ENCODE measurements around the gene ST7. TPM values are rescaled to one million over a fixed set of nuclear protein-coding genes. Genes with fewer than 3 reads are reported as not detected.

Gene ST7
- total and polyA plus RNA-seq, 2 donors (not counting 3 experiments of a cell fraction or from before 2014, with no cell fraction given) = 18.6 to 24.9 TPM

GRCh38 chr7:117110480-117111315 is 157.4 kb downstream of the ST7 start:
- Histone ChIP-seq H3K4me3 (replicated peaks in 1 of 3; ENCODE audit: insufficient read depth in 1 of 3, low read depth in 1 of 3, low read length in 3 of 3) (no peak overlapping the region), H3K9ac (replicated peaks; ENCODE audit: extremely low read depth, insufficient read depth, low read length) (no peak overlapping the region), H3K27ac (ENCODE audit: insufficient read depth, low read depth, low read length) (no peak overlapping the region), H2AFZ (ENCODE audit: low read depth, low read length) (no peak overlapping the region), H3K4me2 (ENCODE audit: insufficient read depth, low read length) (no peak overlapping the region), H3K9me3 (replicated peaks; ENCODE audit: control insufficient read depth, insufficient read depth, low read length) (no peaks in the 10 kb centered on the region), H3K36me3 (ENCODE audit: control insufficient read depth in 2 of 2, extremely low read depth in 1 of 2, insufficient read depth in 2 of 2, low read length in 2 of 2) (no peaks in the 10 kb centered on the region), H3K4me1 (ENCODE audit: control insufficient read depth, extremely low read depth, insufficient read depth, low read length) (peaks cover 12% of the 10 kb centered on the region), H4K20me1 (replicated peaks; ENCODE audit: control insufficient read depth, extremely low read depth, insufficient read depth, low read length) (no peaks in the 10 kb centered on the region), H3K79me2 (ENCODE audit: control insufficient read depth, insufficient read depth, low read length) (no peaks in the 10 kb centered on the region), H3K9me1 (replicated peaks; ENCODE audit: control insufficient read depth, extremely low read depth, insufficient read depth, low read length) (no peaks in the 10 kb centered on the region), H3K27me3 (ENCODE audit: control insufficient read depth in 2 of 2, insufficient read depth in 2 of 2, low read length in 2 of 2) (no peaks in the 10 kb centered on the region)
- POLR2A ChIA-PET = no interaction called here
- TF ChIP-seq POLR2A (IDR thresholded peaks at IDR 0.05; ENCODE audit: low read depth, low read length) = no peak
- no peak for TF ChIP-seq EZH2 (IDR thresholded peaks at IDR 0.05; ENCODE audit: borderline replicate concordance, low read depth, low read length, severe bottlenecking)
- no peak for TF ChIP-seq CTCF (IDR thresholded peaks at IDR 0.05; ENCODE audit: extremely low read depth in 1 of 2, insufficient read depth in 1 of 2, low read depth in 1 of 2, low read length in 2 of 2)
- no peak for TF ChIP-seq POLR2AphosphoS5 (IDR thresholded peaks at IDR 0.05; ENCODE audit: insufficient read depth, low read depth, low read length)
- no peak for TF ChIP-seq JUN (IDR thresholded peaks at IDR 0.05; ENCODE audit: borderline replicate concordance, insufficient read depth, insufficient read length, low read depth)
- no peak for TF ChIP-seq MYC (IDR thresholded peaks at IDR 0.05; ENCODE audit: low read depth, low read length)
- no peak for TF ChIP-seq GATA2 (IDR thresholded peaks at IDR 0.05; ENCODE audit: insufficient read depth, insufficient read length, low read depth, low read length)
- no peak for TF ChIP-seq FOS (IDR thresholded peaks at IDR 0.05; ENCODE audit: borderline replicate concordance, insufficient read depth, low read length)
- BruUV-seq (replicated peaks) = no TSS peak
- intact Hi-C loops (cut with micrococcal nuclease) (no loop called here), dilution Hi-C loops (cut with MboI; ENCODE audit: extremely low pct_ligation_motif_present, low sequenced_read_pairs) (no loop called here)
- DNase-seq (ENCODE audit: low read depth, low spot score) = peak; percentile 80
- CTCF ChIA-PET = interaction anchor here (0.9 to 2.5 kb wide), 7 partner anchors 8 to 126 kb away, joined by 3 to 9 read pairs (median 4); no protein-coding TSS in a partner anchor
- FAIRE-seq = peak; percentile 67

All from endothelial cell of umbilical vein (primary cell).